Activated CD8-positive, alpha-beta T cell treated with anti-CD3 and anti-CD28 coated beads, Interleukin-2, amount 10 ng/mL, durations not matched to agents 7 days and 5 days (primary cell): ENCODE measurements around the gene PRCP. TPM values are rescaled to one million over a fixed set of nuclear protein-coding genes. Genes with fewer than 3 reads are reported as not detected.

Experiments used
- ATAC-seq: fragments of 150-1000 bp; cut with Tn5 transposase; one replicate; pipeline ENCODE4 v1.10.0; 2021; ENCODE audit warnings: moderate library complexity
- CTCF ChIA-PET: fragments of 350-600 bp; sonication (Branson Sonifier 250); formaldehyde crosslinking; loops from one replicate; lab custom pipeline; 2021; ENCODE audit warnings: antibody characterized with exemption; lab: Charles Lee
- POLR2A ChIA-PET: fragments of 350-600 bp; sonication (Branson Sonifier 250); formaldehyde crosslinking; loops from one replicate; lab custom pipeline; 2021; ENCODE audit warnings: antibody characterized with exemption; lab: Charles Lee
- DNase-seq: peaks from one replicate; pipeline ENCODE4 v3.0.0-alpha.2; 2020
- H3K27ac Mint-ChIP-seq: one replicate; pipeline ENCODE4 v1.8.0; 2021; ENCODE audit warnings: mild to moderate bottlenecking, mixed read lengths
- H3K27me3 Mint-ChIP-seq: one replicate; pipeline ENCODE4 v1.8.0; 2021; ENCODE audit warnings: low read depth, mixed read lengths
- H3K36me3 Mint-ChIP-seq: one replicate; pipeline ENCODE4 v1.8.0; 2021; ENCODE audit warnings: low read depth, mixed read lengths
- H3K4me1 Mint-ChIP-seq: one replicate; pipeline ENCODE4 v1.8.0; 2021; ENCODE audit warnings: low read depth, mixed read lengths
- H3K4me3 Mint-ChIP-seq: one replicate; pipeline ENCODE4 v1.8.0; 2021; ENCODE audit warnings: mild to moderate bottlenecking, mixed read lengths
- H3K9me3 Mint-ChIP-seq: one replicate; pipeline ENCODE4 v1.8.0; 2022; ENCODE audit warnings: mixed read lengths; ENCODE audit not compliant: insufficient read depth
- total RNA-seq, 2 experiments: library from RNA; stranded (reverse); gene quantifications; one replicate each; pipeline ENCODE4 v1.2.3, GENCODE V29; 2021

Gene PRCP
- total RNA-seq, 2 experiments from 2014 or later: 17.2 to 18.2 TPM

- POLR2A ChIA-PET: no interaction called here
These were observed 28.6 kb downstream of the PRCP start for GRCh38 chr11:82871646-82872045.

GRCh38 chr11:82869657-82870056, 30.6 kb downstream of the PRCP start:
- H3K9me3 Mint-ChIP-seq: no peaks in the 10 kb centered on the region
- no peak for ATAC-seq
- peaks cover 27% of the 10 kb centered on the region for H3K4me1 Mint-ChIP-seq
- peaks cover 3% of the 10 kb centered on the region for H3K36me3 Mint-ChIP-seq
- H3K27ac Mint-ChIP-seq: no peak overlapping the region
- POLR2A ChIA-PET: interaction anchor here (1.1 to 2.8 kb wide), 2 partner anchors 31 to 413 kb away, joined by 3 to 12 read pairs; partner anchors contain the start of genes DDIAS and PRCP
- no peaks in the 10 kb centered on the region for H3K27me3 Mint-ChIP-seq
- no peak overlapping the region for H3K4me3 Mint-ChIP-seq
- CTCF ChIA-PET: interaction anchor here (1.0 to 5.8 kb wide), 2 partner anchors 9 to 32 kb away, joined by 3 to 123 read pairs; partner anchors contain the start of genes DDIAS and PRCP
- no peak for DNase-seq

More at GRCh38 chr11:82871646-82872045, 28.6 kb downstream of the PRCP start:
- Mint-ChIP-seq H3K4me1 (peaks cover 27% of the 10 kb centered on the region), H3K27me3 (no peaks in the 10 kb centered on the region), H3K4me3 (no peak overlapping the region), H3K9me3 (no peaks in the 10 kb centered on the region), H3K27ac (no peak overlapping the region), H3K36me3 (peaks cover 5% of the 10 kb centered on the region)
- no peak for ATAC-seq
- DNase-seq: no peak
- CTCF ChIA-PET: interaction anchor here (0.9 to 5.8 kb wide), 2 partner anchors 9 to 30 kb away, joined by 4 to 123 read pairs; partner anchors contain the start of genes DDIAS and PRCP

- Mint-ChIP-seq H3K27me3 (no peaks in the 10 kb centered on the region), H3K36me3 (no peaks in the 10 kb centered on the region), H3K4me1 (peaks cover 14% of the 10 kb centered on the region), H3K9me3 (no peaks in the 10 kb centered on the region), H3K4me3 (peak overlapping the region; percentile 48), H3K27ac (peak overlapping the region; percentile 41)
- CTCF ChIA-PET: interaction anchor here (0.6 to 5.8 kb wide), 78 partner anchors 8 to 952 kb away, joined by 3 to 123 read pairs (median 4); partner anchors contain the start of genes DDIAS, PCF11, PRCP and RAB30
- POLR2A ChIA-PET: interaction anchor here (2.8 kb wide), 1 partner anchor 33 kb away, joined by 12 read pairs; the partner anchor contains the start of genes DDIAS and PRCP
- DNase-seq: peak; percentile 87
- ATAC-seq: peak; percentile 68
These were observed 32.6 kb downstream of the PRCP start for GRCh38 chr11:82867495-82868082.

GRCh38 chr11:82865841-82866240, 34.4 kb downstream of the PRCP start:
- no peak overlapping the region for H3K4me3 Mint-ChIP-seq
- ChIA-PET POLR2A (no interaction called here), CTCF (interaction anchor here (0.6 to 3.6 kb wide), 4 partner anchors 90 to 951 kb away, joined by 3 to 24 read pairs (median 4); no protein-coding TSS in a partner anchor)
- no peaks in the 10 kb centered on the region for H3K36me3 Mint-ChIP-seq
- peaks cover 10% of the 10 kb centered on the region for H3K4me1 Mint-ChIP-seq
- ATAC-seq (no peak), DNase-seq (no peak)
- no peaks in the 10 kb centered on the region for H3K9me3 Mint-ChIP-seq
- H3K27ac Mint-ChIP-seq: no peak overlapping the region
- no peaks in the 10 kb centered on the region for H3K27me3 Mint-ChIP-seq

- ChIA-PET CTCF (interaction anchor here (0.6 kb wide), 1 partner anchor 428 kb away, joined by 3 read pairs; no protein-coding TSS in a partner anchor), POLR2A (no interaction called here)
- H3K27ac Mint-ChIP-seq: no peak overlapping the region
- no peaks in the 10 kb centered on the region for H3K36me3 Mint-ChIP-seq
- H3K27me3 Mint-ChIP-seq: no peaks in the 10 kb centered on the region
- DNase-seq (peak; percentile 34), ATAC-seq (no peak)
- H3K4me3 Mint-ChIP-seq: no peak overlapping the region
- H3K9me3 Mint-ChIP-seq: no peaks in the 10 kb centered on the region
- peaks cover 10% of the 10 kb centered on the region for H3K4me1 Mint-ChIP-seq
These were observed 36.0 kb downstream of the PRCP start for GRCh38 chr11:82864268-82864667.

GRCh38 chr11:82863209-82863608, 37.0 kb downstream of the PRCP start:
- no peak for ATAC-seq
- ChIA-PET CTCF (interaction anchor here (0.7 to 1.9 kb wide), 3 partner anchors 9 to 145 kb away, joined by 3 to 6 read pairs (median 4); no protein-coding TSS in a partner anchor), POLR2A (no interaction called here)
- H3K4me3 Mint-ChIP-seq: no peak overlapping the region
- peaks cover 10% of the 10 kb centered on the region for H3K4me1 Mint-ChIP-seq
- no peaks in the 10 kb centered on the region for H3K36me3 Mint-ChIP-seq
- H3K27ac Mint-ChIP-seq: no peak overlapping the region
- H3K27me3 Mint-ChIP-seq: no peaks in the 10 kb centered on the region
- DNase-seq: no peak
- no peaks in the 10 kb centered on the region for H3K9me3 Mint-ChIP-seq

GRCh38 chr11:82862379-82862778, 37.9 kb downstream of the PRCP start:
- CTCF ChIA-PET: interaction anchor here (1.2 to 1.9 kb wide), 2 partner anchors 10 to 144 kb away, joined by 4 to 6 read pairs; no protein-coding TSS in a partner anchor
- H3K4me1 Mint-ChIP-seq: peaks cover 6% of the 10 kb centered on the region
- ATAC-seq (no peak), DNase-seq (no peak)
- H3K4me3 Mint-ChIP-seq: no peak overlapping the region
- no peak overlapping the region for H3K27ac Mint-ChIP-seq
- no peaks in the 10 kb centered on the region for H3K27me3 Mint-ChIP-seq
- POLR2A ChIA-PET: no interaction called here
- H3K36me3 Mint-ChIP-seq: no peaks in the 10 kb centered on the region
- H3K9me3 Mint-ChIP-seq: no peaks in the 10 kb centered on the region

- no peak overlapping the region for H3K27ac Mint-ChIP-seq
- no peak for ATAC-seq
- CTCF ChIA-PET: interaction anchor here (0.6 to 2.4 kb wide), 5 partner anchors 8 to 390 kb away, joined by 3 to 8 read pairs (median 4); no protein-coding TSS in a partner anchor
These were observed 40.5 kb downstream of the PRCP start for GRCh38 chr11:82859750-82860149.

GRCh38 chr11:82858556-82859091, 41.6 kb downstream of the PRCP start:
- H3K27ac Mint-ChIP-seq: no peak overlapping the region
- no peaks in the 10 kb centered on the region for H3K27me3 Mint-ChIP-seq
- peaks cover 11% of the 10 kb centered on the region for H3K4me1 Mint-ChIP-seq
- CTCF ChIA-PET: interaction anchor here (1.0 to 2.4 kb wide), 3 partner anchors 9 to 392 kb away, joined by 3 to 8 read pairs (median 6); no protein-coding TSS in a partner anchor
- DNase-seq (no peak), ATAC-seq (no peak)
- H3K4me3 Mint-ChIP-seq: no peak overlapping the region
- no peaks in the 10 kb centered on the region for H3K36me3 Mint-ChIP-seq
- POLR2A ChIA-PET: no interaction called here
- H3K9me3 Mint-ChIP-seq: no peaks in the 10 kb centered on the region

More at GRCh38 chr11:82859750-82860149, 40.5 kb downstream of the PRCP start:
- Mint-ChIP-seq H3K4me3 (no peak overlapping the region), H3K27me3 (no peaks in the 10 kb centered on the region), H3K36me3 (no peaks in the 10 kb centered on the region), H3K9me3 (no peaks in the 10 kb centered on the region), H3K4me1 (peaks cover 4% of the 10 kb centered on the region)
- POLR2A ChIA-PET: no interaction called here
- no peak for DNase-seq

GRCh38 chr11:82858133-82858532, 42.1 kb downstream of the PRCP start:
- H3K36me3 Mint-ChIP-seq: no peaks in the 10 kb centered on the region
- H3K27me3 Mint-ChIP-seq: no peaks in the 10 kb centered on the region
- ATAC-seq (no peak), DNase-seq (no peak)
- no peak overlapping the region for H3K27ac Mint-ChIP-seq
- peaks cover 7% of the 10 kb centered on the region for H3K4me1 Mint-ChIP-seq
- CTCF ChIA-PET: interaction anchor here (2.4 kb wide), 1 partner anchor 83 kb away, joined by 6 read pairs; no protein-coding TSS in a partner anchor
- POLR2A ChIA-PET: no interaction called here
- no peak overlapping the region for H3K4me3 Mint-ChIP-seq
- H3K9me3 Mint-ChIP-seq: no peaks in the 10 kb centered on the region

GRCh38 chr11:82857145-82857544, 43.1 kb downstream of the PRCP start:
- Mint-ChIP-seq H3K36me3 (no peaks in the 10 kb centered on the region), H3K4me1 (peaks cover 7% of the 10 kb centered on the region), H3K4me3 (no peak overlapping the region), H3K27me3 (no peaks in the 10 kb centered on the region), H3K27ac (no peak overlapping the region), H3K9me3 (no peaks in the 10 kb centered on the region)
- no peak for ATAC-seq
- ChIA-PET CTCF (interaction anchor here (1.3 kb wide), 1 partner anchor 140 kb away, joined by 5 read pairs; no protein-coding TSS in a partner anchor), POLR2A (no interaction called here)
- DNase-seq: no peak
